Adrenal gland (tissue), 5 donors: ENCODE results near the gene SLC9A6.

Source experiments
- POLR2A ChIP-seq, 2 donors: fragments of 450-650 bp; IDR thresholded peaks; one replicate each; pipeline ENCODE4 v1.6.1; 2017; ENCODE audit warnings: antibody characterized with exemption in 2 of 2, mild to moderate bottlenecking in 2 of 2, moderate library complexity in 1 of 2
- TF ChIP-seq, protein P1 (sequence below), 6 experiments: fragments of 450-650 bp in 4 of 6; fragments of 200-600 bp in 2 of 6; sonication (generic) in 1 of 6; IDR thresholded peaks; 1 replicate in 5 of 6; 2 replicates in 1 of 6; pipeline versions ENCODE4 v1.5.1 to v1.8.0; 2016 to 2021; ENCODE audit warnings: antibody characterized with exemption in 6 of 6, mild to moderate bottlenecking in 2 of 6, moderate library complexity in 1 of 6
- donor health status: DM: no; HTN: no; CAD: no.

DNA sequence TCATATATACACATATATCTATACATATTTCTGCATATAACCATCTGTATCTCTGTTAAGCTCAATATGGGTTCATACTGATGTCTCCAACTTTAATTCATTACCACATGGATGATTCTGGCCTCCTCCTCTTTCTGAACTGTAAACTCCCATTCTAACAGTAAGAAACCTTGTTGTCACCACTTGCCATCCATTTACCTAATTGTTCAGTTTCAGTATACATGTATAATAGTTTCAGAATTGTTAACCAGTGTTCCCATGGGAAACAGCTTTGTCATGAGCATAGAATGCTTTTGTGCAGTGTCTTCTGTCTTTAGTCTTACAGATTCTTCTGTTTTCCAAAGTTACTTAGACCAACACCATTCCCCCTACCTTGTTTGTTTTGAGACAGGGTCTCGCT, 35.9 kb downstream of the SLC9A6 start:
- no peak for TF ChIP-seq POLR2A (IDR thresholded peaks at IDR 0.05)
- TF ChIP-seq, protein P1, sequence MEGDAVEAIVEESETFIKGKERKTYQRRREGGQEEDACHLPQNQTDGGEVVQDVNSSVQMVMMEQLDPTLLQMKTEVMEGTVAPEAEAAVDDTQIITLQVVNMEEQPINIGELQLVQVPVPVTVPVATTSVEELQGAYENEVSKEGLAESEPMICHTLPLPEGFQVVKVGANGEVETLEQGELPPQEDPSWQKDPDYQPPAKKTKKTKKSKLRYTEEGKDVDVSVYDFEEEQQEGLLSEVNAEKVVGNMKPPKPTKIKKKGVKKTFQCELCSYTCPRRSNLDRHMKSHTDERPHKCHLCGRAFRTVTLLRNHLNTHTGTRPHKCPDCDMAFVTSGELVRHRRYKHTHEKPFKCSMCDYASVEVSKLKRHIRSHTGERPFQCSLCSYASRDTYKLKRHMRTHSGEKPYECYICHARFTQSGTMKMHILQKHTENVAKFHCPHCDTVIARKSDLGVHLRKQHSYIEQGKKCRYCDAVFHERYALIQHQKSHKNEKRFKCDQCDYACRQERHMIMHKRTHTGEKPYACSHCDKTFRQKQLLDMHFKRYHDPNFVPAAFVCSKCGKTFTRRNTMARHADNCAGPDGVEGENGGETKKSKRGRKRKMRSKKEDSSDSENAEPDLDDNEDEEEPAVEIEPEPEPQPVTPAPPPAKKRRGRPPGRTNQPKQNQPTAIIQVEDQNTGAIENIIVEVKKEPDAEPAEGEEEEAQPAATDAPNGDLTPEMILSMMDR (IDR thresholded peaks at IDR 0.05), result no peak
